Suprapubic skin (tissue), 4 donors: ENCODE measurements around the gene IL20.

Experiments used
- CTCF ChIP-seq, 2 donors: fragments of 200-600 bp in 1 of 2; fragments of 450-650 bp in 1 of 2; sonication (generic) in 1 of 2; IDR thresholded peaks; one replicate each; pipeline ENCODE4 v1.5.1; 2016 to 2019; ENCODE audit warnings: antibody characterized with exemption in 2 of 2, mild to moderate bottlenecking in 1 of 2, moderate library complexity in 1 of 2
- POLR2A ChIP-seq, 2 donors: fragments of 450-650 bp; IDR thresholded peaks; one replicate each; pipeline ENCODE4 v1.6.1; 2017; ENCODE audit warnings: antibody characterized with exemption in 2 of 2, mild to moderate bottlenecking in 2 of 2, moderate library complexity in 2 of 2
- POLR2AphosphoS5 ChIP-seq, 3 donors: sonication (generic); formaldehyde crosslinking; IDR thresholded peaks; one replicate each; pipeline ENCODE4 v1.6.1; 2017; ENCODE audit warnings: antibody characterized with exemption in 3 of 3

- TF ChIP-seq CTCF (IDR thresholded peaks at IDR 0.05) = no peak
- no peak for TF ChIP-seq POLR2AphosphoS5 (IDR thresholded peaks at IDR 0.05)
- no peak for TF ChIP-seq POLR2A (IDR thresholded peaks at IDR 0.05)
Observed at GRCh38 chr1:206823727-206824126, 41.7 kb upstream of the IL20 start.
